Brain microvascular endothelial cell (primary cell): ENCODE measurements around the gene PEX5.
A peak's percentile ranks its signal among the peaks of the same experiment; 100 is the strongest.

Source experiments
- DNase-seq: peaks from one replicate; pipeline ENCODE4 v3.0.0-alpha.2; 2020
- H3K27ac ChIP-seq: fragments of 250-450 bp; sonication (Bioruptor Pico); 2 replicates; pipeline ENCODE4 v1.5.1; 2020; ENCODE audit warnings: mild to moderate bottlenecking, moderate library complexity
- H3K27me3 ChIP-seq: fragments of 250-450 bp; sonication (Bioruptor Pico); replicated peaks from 2 replicates; pipeline ENCODE4 v1.5.1; 2020; ENCODE audit warnings: mild to moderate bottlenecking
- H3K36me3 ChIP-seq: fragments of 250-450 bp; sonication (Bioruptor Pico); replicated peaks from 2 replicates; pipeline ENCODE4 v1.5.1; 2020; ENCODE audit warnings: mild to moderate bottlenecking
- H3K4me3 ChIP-seq: 2 replicates; pipeline ENCODE4 v1.5.1; 2011; ENCODE audit warnings: low read depth, mild to moderate bottlenecking, control low read depth, low read length, moderate library complexity
- in situ Hi-C: cut with HindIII; loops from 2 replicates; pipeline ENCODE4 v1.10.0; 2017; ENCODE audit warnings: low sequenced_read_pairs, low pct_ligation_motif_present
- TF ChIP-seq, protein P1 (sequence below): IDR thresholded peaks from 2 replicates; pipeline ENCODE4 v1.5.1; 2011; ENCODE audit warnings: low read depth, mild to moderate bottlenecking, moderate library complexity, low read length, control low read depth, inconsistent platforms; ENCODE audit errors: missing control alignments

PEX5 gene

GRCh38 chr12:7189398-7190267 lies at the start of gene PEX5:
PEX5 (plus strand) TSS chr12:7189686; CDS start chr12:7190378, 692 bp downstream.
- DNase-seq, result peak; percentile 79
- H3K36me3 ChIP-seq, result peaks cover 3% of the 10 kb centered on the region
- TF ChIP-seq, protein P1, sequence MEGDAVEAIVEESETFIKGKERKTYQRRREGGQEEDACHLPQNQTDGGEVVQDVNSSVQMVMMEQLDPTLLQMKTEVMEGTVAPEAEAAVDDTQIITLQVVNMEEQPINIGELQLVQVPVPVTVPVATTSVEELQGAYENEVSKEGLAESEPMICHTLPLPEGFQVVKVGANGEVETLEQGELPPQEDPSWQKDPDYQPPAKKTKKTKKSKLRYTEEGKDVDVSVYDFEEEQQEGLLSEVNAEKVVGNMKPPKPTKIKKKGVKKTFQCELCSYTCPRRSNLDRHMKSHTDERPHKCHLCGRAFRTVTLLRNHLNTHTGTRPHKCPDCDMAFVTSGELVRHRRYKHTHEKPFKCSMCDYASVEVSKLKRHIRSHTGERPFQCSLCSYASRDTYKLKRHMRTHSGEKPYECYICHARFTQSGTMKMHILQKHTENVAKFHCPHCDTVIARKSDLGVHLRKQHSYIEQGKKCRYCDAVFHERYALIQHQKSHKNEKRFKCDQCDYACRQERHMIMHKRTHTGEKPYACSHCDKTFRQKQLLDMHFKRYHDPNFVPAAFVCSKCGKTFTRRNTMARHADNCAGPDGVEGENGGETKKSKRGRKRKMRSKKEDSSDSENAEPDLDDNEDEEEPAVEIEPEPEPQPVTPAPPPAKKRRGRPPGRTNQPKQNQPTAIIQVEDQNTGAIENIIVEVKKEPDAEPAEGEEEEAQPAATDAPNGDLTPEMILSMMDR, result no peak
- H3K4me3 ChIP-seq, result peak within 1 kb of the TSS; percentile 88
- H3K27me3 ChIP-seq, result no peaks in the 10 kb centered on the region
- H3K27ac ChIP-seq, result peak within 1 kb of the TSS; percentile 82
- in situ Hi-C loops, result no loop called here

- no peaks in the 10 kb centered on the region for H3K27me3 ChIP-seq
- TF ChIP-seq, protein P1, result no peak
- no peak for DNase-seq
- in situ Hi-C loops, result no loop called here
- H3K4me3 ChIP-seq, result no peak overlapping the region
- H3K27ac ChIP-seq, result no peak overlapping the region
- no peaks in the 10 kb centered on the region for H3K36me3 ChIP-seq
These were observed 48.0 kb upstream of the PEX5 start for GRCh38 chr12:7141351-7142005.

- Histone ChIP-seq H3K27me3 (no peaks in the 10 kb centered on the region), H3K36me3 (no peaks in the 10 kb centered on the region), H3K27ac (no peak overlapping the region), H3K4me3 (no peak overlapping the region)
- DNase-seq, result peak; percentile 41
- TF ChIP-seq, protein P1, result peak; percentile 94
- in situ Hi-C loops, result no loop called here
These were observed 47.3 kb upstream of the PEX5 start for GRCh38 chr12:7142056-7142644.

DNA sequence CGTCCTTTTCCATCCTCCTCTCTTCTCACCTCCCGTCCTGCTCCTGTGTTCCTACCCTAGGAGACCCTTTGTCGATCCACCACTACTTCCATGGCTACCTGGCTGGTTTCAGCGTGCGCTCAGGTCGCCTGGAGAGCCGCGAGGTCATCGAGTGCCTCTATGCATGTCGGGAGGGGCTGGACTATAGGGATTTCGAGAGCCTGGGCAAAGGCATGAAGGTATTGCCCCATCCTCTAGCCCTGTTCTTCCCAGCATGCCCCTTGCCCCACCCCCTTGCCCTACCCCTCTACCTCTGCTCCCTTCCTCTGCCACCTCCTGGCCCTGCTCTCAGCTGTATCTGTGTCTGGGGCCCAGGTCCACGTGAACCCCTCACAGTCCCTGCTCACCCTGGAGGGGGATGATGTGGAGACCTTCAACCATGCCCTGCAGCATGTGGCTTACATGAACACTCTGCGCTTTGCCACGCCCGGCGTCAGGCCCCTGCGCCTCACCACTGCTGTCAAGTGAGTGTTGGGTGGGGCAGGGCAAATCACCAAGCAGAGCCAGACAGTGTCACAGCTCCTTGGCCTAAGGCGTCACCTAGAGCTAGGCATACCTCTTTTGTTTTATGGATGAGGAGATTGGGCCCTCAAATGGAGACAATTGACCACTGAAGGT lies 46.5 kb upstream of the PEX5 start:
- Histone ChIP-seq H3K4me3 (no peak overlapping the region), H3K27me3 (no peaks in the 10 kb centered on the region), H3K36me3 (no peaks in the 10 kb centered on the region), H3K27ac (no peak overlapping the region)
- no peak for DNase-seq
- in situ Hi-C loops, result no loop called here
- TF ChIP-seq, protein P1, result no peak

- DNase-seq, result no peak
These were observed 45.9 kb upstream of the PEX5 start for GRCh38 chr12:7143564-7143963.

More at GRCh38 chr12:7143564-7143963, 45.9 kb upstream of the PEX5 start:
- Histone ChIP-seq H3K27ac (no peak overlapping the region), H3K27me3 (no peaks in the 10 kb centered on the region), H3K36me3 (no peaks in the 10 kb centered on the region), H3K4me3 (no peak overlapping the region)
- TF ChIP-seq, protein P1, result no peak
- in situ Hi-C loops, result no loop called here
